B cell (primary cell): Measurements from ENCODE around the gene GID4. TPM values are rescaled to one million over a fixed set of nuclear protein-coding genes. Genes with fewer than 3 reads are reported as not detected.

Source experiments
- ATAC-seq: fragments of 200-7000 bp; cut with Tn5 transposase; one replicate; pipeline ENCODE4 v1.10.0; 2021; ENCODE audit warnings: low read depth, mild to moderate bottlenecking, moderate number of reproducible peaks, moderate library complexity
- CTCF ChIA-PET: fragments of 350-600 bp; sonication (Branson Sonifier 250); formaldehyde crosslinking; loops from one replicate; lab custom pipeline; 2021; ENCODE audit warnings: antibody characterized with exemption, inconsistent platforms; lab: Charles Lee
- POLR2A ChIA-PET: fragments of 350-600 bp; sonication (Branson Sonifier 250); formaldehyde crosslinking; loops from one replicate; lab custom pipeline; 2021; ENCODE audit warnings: antibody characterized with exemption; lab: Charles Lee
- DNase-seq: peaks from one replicate; pipeline ENCODE4 v3.0.0; 2013
- H2AFZ ChIP-seq: 2 replicates; pipeline ENCODE4 v1.6.1; 2012; ENCODE audit warnings: mild to moderate bottlenecking, low read depth, low read length; ENCODE audit not compliant: insufficient read depth, poor library complexity, severe bottlenecking
- H3K27ac ChIP-seq, 2 donors: 1 replicate in 1 of 2; 2 replicates in 1 of 2; pipeline ENCODE4 v1.5.1; 2012 to 2013; ENCODE audit warnings: low read length in 2 of 2, mild to moderate bottlenecking in 2 of 2, moderate library complexity in 1 of 2
- H3K27me3 ChIP-seq, 4 experiments: fragments of 200-600 bp in 1 of 4; sonication (generic) in 1 of 4; replicated peaks in 1 of 4; 1 replicate in 2 of 4; 2 replicates in 2 of 4; pipeline versions ENCODE4 v1.6.1 to v1.7.0; 2013 to 2016; ENCODE audit warnings: low read length in 3 of 4, mild to moderate bottlenecking in 2 of 4, mixed read lengths in 1 of 4, moderate library complexity in 1 of 4; ENCODE audit not compliant: insufficient read depth in 4 of 4, control insufficient read depth in 3 of 4; ENCODE audit errors: control extremely low read depth in 1 of 4
- H3K36me3 ChIP-seq, 2 experiments: replicated peaks in 1 of 2; 1 replicate in 1 of 2; 2 replicates in 1 of 2; pipeline versions ENCODE4 v1.6.1 to v1.7.1; 2013; ENCODE audit warnings: low read length in 1 of 2; ENCODE audit not compliant: insufficient read depth in 2 of 2, control insufficient read depth in 1 of 2; ENCODE audit errors: control extremely low read depth in 1 of 2, extremely low read depth in 1 of 2
- H3K4me1 ChIP-seq, 2 donors: fragments of 200-600 bp in 1 of 2; sonication (generic) in 1 of 2; 1 replicate in 1 of 2; 2 replicates in 1 of 2; pipeline versions ENCODE4 v1.5.1 to v1.6.1; 2013 to 2017; ENCODE audit warnings: low read length in 2 of 2; ENCODE audit not compliant: control insufficient read depth in 2 of 2, insufficient read depth in 2 of 2
- H3K4me2 ChIP-seq: replicated peaks from 2 replicates; pipeline ENCODE3; 2012; ENCODE audit warnings: mild to moderate bottlenecking, low read depth, low read length; ENCODE audit not compliant: poor library complexity, severe bottlenecking
- H3K4me3 ChIP-seq, 5 experiments: fragments of 200-600 bp in 1 of 5; sonication (generic) in 1 of 5; 1 replicate in 3 of 5; 2 replicates in 2 of 5; pipeline versions ENCODE4 v1.5.1 to v1.7.0; 2011 to 2016; ENCODE audit warnings: low read length in 4 of 5, mild to moderate bottlenecking in 4 of 5, low read depth in 2 of 5, control low read depth in 1 of 5, moderate library complexity in 1 of 5; ENCODE audit not compliant: insufficient read depth in 1 of 5; ENCODE audit errors: control extremely low read depth in 1 of 5, extremely low read depth in 1 of 5
- H3K79me2 ChIP-seq: fragments of 200-600 bp; sonication (generic); one replicate; pipeline ENCODE4 v1.6.0; 2016; ENCODE audit warnings: low read length; ENCODE audit not compliant: control insufficient read depth, insufficient read depth
- H3K9ac ChIP-seq: fragments of 200-600 bp; sonication (generic); 2 replicates; pipeline ENCODE4 v1.6.1; 2017; ENCODE audit warnings: mild to moderate bottlenecking, low read length, moderate library complexity
- H3K9me3 ChIP-seq, 3 donors: one replicate each; pipeline versions ENCODE4 v1.6.1 to v1.7.1; 2013; ENCODE audit warnings: low read length in 2 of 3; ENCODE audit not compliant: control insufficient read depth in 2 of 3, insufficient read depth in 1 of 3; ENCODE audit errors: control extremely low read depth in 1 of 3
- H4K20me1 ChIP-seq: 2 replicates; pipeline ENCODE4 v1.6.0; 2012; ENCODE audit warnings: mild to moderate bottlenecking, low read length; ENCODE audit not compliant: insufficient read depth, control insufficient read depth, poor library complexity, severe bottlenecking
- H3K27ac Mint-ChIP-seq: one replicate; pipeline ENCODE4 v1.8.0; 2021; ENCODE audit warnings: mixed read lengths
- H3K27me3 Mint-ChIP-seq: one replicate; pipeline ENCODE4 v1.8.0; 2021; ENCODE audit warnings: mixed read lengths
- H3K4me1 Mint-ChIP-seq: one replicate; pipeline ENCODE4 v1.8.0; 2021; ENCODE audit warnings: mixed read lengths
- H3K4me3 Mint-ChIP-seq: one replicate; pipeline ENCODE4 v1.8.0; 2021; ENCODE audit warnings: mixed read lengths
- H3K9me3 Mint-ChIP-seq: one replicate; pipeline ENCODE4 v1.8.0; 2022; ENCODE audit warnings: mixed read lengths; ENCODE audit not compliant: insufficient read depth
- CTCF ChIP-seq: fragments of 200-600 bp; IDR thresholded peaks from one replicate; pipeline ENCODE4 v1.8.0; 2022; ENCODE audit warnings: antibody characterized with exemption, mild to moderate bottlenecking
- EZH2 ChIP-seq: IDR thresholded peaks from 2 replicates; pipeline ENCODE4 v1.6.1; 2012; ENCODE audit warnings: borderline replicate concordance, low read depth, mild to moderate bottlenecking, moderate library complexity, low read length; ENCODE audit not compliant: insufficient read depth, poor library complexity, severe bottlenecking
- WGBS: methylation state at CpG from one replicate; pipeline ENCODE4 v1.1.5; 2013; ENCODE audit warnings: missing lambda C conversion rate; ENCODE audit not compliant: insufficient coverage; 5-methylcytosine and 5-hydroxymethylcytosine counted together
- intact Hi-C: fragments of 100-400 bp; cut with micrococcal nuclease; formaldehyde crosslinking; loops from one replicate; pipeline ENCODE4 v1.10.0; 2022
- polyA plus RNA-seq: library from polyadenylated mRNA; depleted of rRNA; stranded (reverse); fragments of >200 nt; gene quantifications from 2 replicates; pipeline ENCODE4 v1.2.3, GENCODE V29; 2012
- total RNA-seq, 2 donors: library from RNA; stranded (reverse); fragments of 120-200 nt in 1 of 2; gene quantifications; 1 replicate in 1 of 2; 2 replicates in 1 of 2; pipeline versions ENCODE4 v1.2.3 to v1.2.4, GENCODE V29; 2013 to 2022

The GID4 gene
- total and polyA plus RNA-seq, 2 donors (not counting 1 experiment from before 2014, with no cell fraction given) = 5.6 to 11.8 TPM

- 93% methylated on average over 9 of the region's 9 CpGs for WGBS
- ChIA-PET CTCF (no interaction called here), POLR2A (interaction anchor here (1.0 kb wide), 1 partner anchor 12 kb away, joined by 3 read pairs; no protein-coding TSS in a partner anchor)
- peaks cover 0 to 38% of the 10 kb centered on the region in 2 experiments for H3K36me3 ChIP-seq
- no peaks in the 10 kb centered on the region for H3K9me3 ChIP-seq
- H4K20me1 ChIP-seq = peaks cover 5% of the 10 kb centered on the region
- peaks cover 17% of the 10 kb centered on the region for H3K4me1 Mint-ChIP-seq
- H3K4me3 ChIP-seq = no peak overlapping the region
- no peak for ATAC-seq
- DNase-seq = no peak
- no peak for TF ChIP-seq CTCF
- no peak for TF ChIP-seq EZH2
- H3K4me3 Mint-ChIP-seq = no peak overlapping the region
- no peak overlapping the region for H3K4me2 ChIP-seq
- H3K27ac Mint-ChIP-seq = peak overlapping the region; percentile 65
- no peak overlapping the region for H2AFZ ChIP-seq
- H3K27me3 ChIP-seq = no peaks in the 10 kb centered on the region
- intact Hi-C loops = no loop called here
- no peaks in the 10 kb centered on the region for H3K9me3 Mint-ChIP-seq
- H3K27ac ChIP-seq = no peak overlapping the region
- H3K79me2 ChIP-seq = no peaks in the 10 kb centered on the region
- H3K27me3 Mint-ChIP-seq = no peaks in the 10 kb centered on the region
- H3K9ac ChIP-seq = no peak overlapping the region
- peaks cover 11 to 16% of the 10 kb centered on the region in 2 donors for H3K4me1 ChIP-seq
Measured at GRCh38 chr17:18101828-18102227, 62.6 kb downstream of the GID4 start.

GRCh38 chr17:18102640-18103039 is 63.4 kb downstream of the GID4 start:
- Mint-ChIP-seq H3K27ac (peak overlapping the region; percentile 87), H3K27me3 (no peaks in the 10 kb centered on the region), H3K9me3 (no peaks in the 10 kb centered on the region), H3K4me1 (peaks cover 17% of the 10 kb centered on the region), H3K4me3 (no peak overlapping the region)
- H3K27ac ChIP-seq = peak overlapping the region; percentile 36 to 43
- TF ChIP-seq CTCF = no peak
- no peak for TF ChIP-seq EZH2
- intact Hi-C loops = no loop called here
- H3K9me3 ChIP-seq = no peaks in the 10 kb centered on the region
- WGBS = 25% methylated on average over 3 of the region's 3 CpGs
- peaks cover 11 to 16% of the 10 kb centered on the region in 2 donors for H3K4me1 ChIP-seq
- CTCF ChIA-PET = no interaction called here
- H3K4me2 ChIP-seq = peak overlapping the region; percentile 44
- H3K36me3 ChIP-seq = peaks cover 0 to 35% of the 10 kb centered on the region in 2 experiments
- no peak overlapping the region for H3K4me3 ChIP-seq
- POLR2A ChIA-PET = interaction anchor here (1.0 kb wide), 1 partner anchor 56 kb away, joined by 3 read pairs; no protein-coding TSS in a partner anchor
- H4K20me1 ChIP-seq = peaks cover 4% of the 10 kb centered on the region
- no peak overlapping the region for H3K9ac ChIP-seq
- H3K79me2 ChIP-seq = no peaks in the 10 kb centered on the region
- peak; percentile 56 for DNase-seq
- no peak overlapping the region for H2AFZ ChIP-seq
- peak; percentile 95 for ATAC-seq
- no peaks in the 10 kb centered on the region for H3K27me3 ChIP-seq
